ENCODE results near the gene GFOD2.

GRCh38 chr16:67740391-67740790 lies 21.3 kb upstream of the GFOD2 start:
- TF ChIP-seq CREB5 (CRISPR knock-in tag; IDR thresholded peaks at IDR 0.05; ENCODE audit: low read depth) (no peak), ESRRG (CRISPR knock-in tag; IDR thresholded peaks at IDR 0.05) (no peak), CSDC2 (CRISPR knock-in tag; IDR thresholded peaks at IDR 0.05) (no peak), ZFP3 (CRISPR knock-in tag; IDR thresholded peaks at IDR 0.05) (no peak), RARB (CRISPR knock-in tag; IDR thresholded peaks at IDR 0.05) (no peak), ISL1 (CRISPR knock-in tag; IDR thresholded peaks at IDR 0.05) (no peak), ZNF565 (CRISPR knock-in tag; conservative IDR thresholded peaks at IDR 0.05; ENCODE audit: low read depth) (no peak), PATZ1 (CRISPR knock-in tag; IDR thresholded peaks at IDR 0.05; ENCODE audit: borderline replicate concordance) (no peak), TOX (CRISPR knock-in tag; IDR thresholded peaks at IDR 0.05; ENCODE audit: borderline replicate concordance) (no peak), ARNTL (CRISPR knock-in tag; IDR thresholded peaks at IDR 0.05; ENCODE audit: borderline replicate concordance, low read depth) (no peak), GLIS3 (CRISPR knock-in tag; IDR thresholded peaks at IDR 0.05) (no peak)

Data from SK-N-SH treated with all-trans-retinoic acid at 6 μM for 48 hours (cell line).